C4-2B (cell line): ENCODE results near the gene SEL1L2.

ENCODE experiments used
- ZFX ChIP-seq: fragments of 450-650 bp; IDR thresholded peaks from 2 replicates; pipeline ENCODE4 v1.6.1; 2017
- TF ChIP-seq, protein P1 (sequence below): fragments of 450-650 bp; conservative IDR thresholded peaks from 2 replicates; pipeline ENCODE4 v1.5.1; 2017; ENCODE audit warnings: mild to moderate bottlenecking

DNA sequence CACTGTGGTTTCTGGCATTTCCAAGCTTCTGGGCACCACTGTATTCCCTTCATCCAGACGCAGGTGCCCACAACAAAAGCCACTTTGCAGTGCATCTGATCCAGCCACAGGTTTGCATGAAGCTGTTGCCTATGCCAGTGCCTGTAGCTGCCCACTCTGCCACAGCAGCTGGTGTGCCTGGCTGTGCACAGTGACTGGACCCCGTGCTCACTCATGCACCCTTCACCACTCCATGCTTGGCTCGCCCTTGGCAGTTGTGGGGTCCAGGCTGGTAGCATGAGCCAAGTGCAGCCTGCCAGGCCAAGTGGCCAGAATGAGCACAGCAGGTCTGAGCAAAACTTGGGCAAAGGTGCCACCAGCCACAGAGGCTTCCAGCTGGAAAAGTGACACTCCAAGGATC is 42.7 kb downstream of the SEL1L2 start:
- TF ChIP-seq, protein P1, sequence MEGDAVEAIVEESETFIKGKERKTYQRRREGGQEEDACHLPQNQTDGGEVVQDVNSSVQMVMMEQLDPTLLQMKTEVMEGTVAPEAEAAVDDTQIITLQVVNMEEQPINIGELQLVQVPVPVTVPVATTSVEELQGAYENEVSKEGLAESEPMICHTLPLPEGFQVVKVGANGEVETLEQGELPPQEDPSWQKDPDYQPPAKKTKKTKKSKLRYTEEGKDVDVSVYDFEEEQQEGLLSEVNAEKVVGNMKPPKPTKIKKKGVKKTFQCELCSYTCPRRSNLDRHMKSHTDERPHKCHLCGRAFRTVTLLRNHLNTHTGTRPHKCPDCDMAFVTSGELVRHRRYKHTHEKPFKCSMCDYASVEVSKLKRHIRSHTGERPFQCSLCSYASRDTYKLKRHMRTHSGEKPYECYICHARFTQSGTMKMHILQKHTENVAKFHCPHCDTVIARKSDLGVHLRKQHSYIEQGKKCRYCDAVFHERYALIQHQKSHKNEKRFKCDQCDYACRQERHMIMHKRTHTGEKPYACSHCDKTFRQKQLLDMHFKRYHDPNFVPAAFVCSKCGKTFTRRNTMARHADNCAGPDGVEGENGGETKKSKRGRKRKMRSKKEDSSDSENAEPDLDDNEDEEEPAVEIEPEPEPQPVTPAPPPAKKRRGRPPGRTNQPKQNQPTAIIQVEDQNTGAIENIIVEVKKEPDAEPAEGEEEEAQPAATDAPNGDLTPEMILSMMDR: no peak
- TF ChIP-seq ZFX: no peak
